Measurements from ENCODE around the gene SYNJ1.
"Not testable (repeated sequence)": the region's sequence is repeated elsewhere in the genome, so short reads cannot be mapped to it uniquely, and the experiment has no call there.

Gene SYNJ1

GRCh38 chr21:32749662-32750061, 21.8 kb upstream of the SYNJ1 start:
- no peak overlapping the region for H3K4me3 ChIP-seq (ENCODE audit: low read length)
- no peak for DNase-seq (ENCODE audit: low read depth)
- no peak for TF ChIP-seq CTCF (conservative IDR thresholded peaks at IDR 0.05; ENCODE audit: low read length)

DNA sequence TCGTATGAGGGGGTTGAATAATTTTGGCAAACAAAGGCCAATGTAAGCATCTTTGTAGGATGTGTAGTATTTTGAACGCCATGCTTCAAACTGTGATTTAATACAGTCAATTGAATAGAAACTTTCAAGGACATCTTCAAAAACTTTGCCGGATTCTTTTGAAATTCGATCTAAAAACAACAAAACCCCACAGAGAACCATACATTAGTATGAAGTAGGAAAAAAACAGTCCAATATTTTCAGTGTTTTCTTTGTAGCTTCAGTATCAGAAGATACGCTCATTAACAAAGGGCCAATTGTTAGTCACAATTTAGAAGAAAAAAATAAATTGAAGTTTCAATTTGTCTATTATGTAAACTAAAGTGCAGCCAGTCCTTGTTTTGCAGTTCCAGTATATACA, 20.7 kb upstream of the SYNJ1 start:
- no peak for DNase-seq (ENCODE audit: low read depth)
- TF ChIP-seq CTCF (conservative IDR thresholded peaks at IDR 0.05; ENCODE audit: low read length) = no peak
- no peak overlapping the region for H3K4me3 ChIP-seq (ENCODE audit: low read length)

DNA sequence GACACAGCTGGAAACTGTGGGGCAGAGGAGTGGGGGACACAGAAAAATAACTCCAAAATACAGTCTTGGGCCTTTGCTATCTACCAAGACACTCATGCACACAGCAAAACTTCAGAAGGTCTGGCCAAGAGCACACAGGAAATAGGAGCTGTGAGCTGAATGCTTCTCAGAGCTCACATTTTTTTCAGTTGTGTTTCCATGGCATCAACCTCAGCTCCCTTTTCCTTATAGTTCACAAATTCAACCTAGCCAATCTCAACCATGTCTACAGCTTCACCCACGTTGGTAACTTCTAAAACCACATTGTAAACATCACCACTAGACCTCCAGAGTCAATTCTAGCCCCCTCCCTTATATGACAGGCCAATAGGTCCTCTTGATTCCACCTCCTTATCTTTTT, 19.6 kb upstream of the SYNJ1 start:
- no peak for DNase-seq (ENCODE audit: low read depth)
- TF ChIP-seq CTCF (conservative IDR thresholded peaks at IDR 0.05; ENCODE audit: low read length) = no peak
- H3K4me3 ChIP-seq (ENCODE audit: low read length) = no peak overlapping the region

DNA sequence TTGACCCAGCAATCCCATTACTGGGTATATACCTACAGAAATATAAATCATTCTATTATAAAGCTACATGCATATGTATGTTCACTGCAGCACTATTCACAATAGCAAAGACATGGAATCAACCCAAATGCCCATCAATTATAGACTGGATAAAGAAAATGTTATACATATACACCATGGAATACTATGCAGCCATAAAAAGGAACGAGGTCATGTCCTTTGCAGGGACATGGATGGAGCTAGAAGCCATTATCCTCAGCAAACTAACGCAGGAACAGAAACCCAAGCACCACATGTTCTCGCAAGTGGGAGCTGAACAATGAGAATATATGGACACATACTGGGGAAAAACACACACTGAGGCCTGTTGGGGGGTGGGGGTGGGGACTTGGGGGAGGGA, 18.9 kb upstream of the SYNJ1 start:
- H3K4me3 ChIP-seq (ENCODE audit: low read length) = not testable (repeated sequence)

GRCh38 chr21:32742396-32742795, 14.6 kb upstream of the SYNJ1 start:
- no peak for DNase-seq (ENCODE audit: low read depth)
- TF ChIP-seq CTCF (conservative IDR thresholded peaks at IDR 0.05; ENCODE audit: low read length) = no peak
- H3K4me3 ChIP-seq (ENCODE audit: low read length) = no peak overlapping the region

More for the DNA sequence above, 18.9 kb upstream of the SYNJ1 start:
- DNase-seq (ENCODE audit: low read depth) = not testable (repeated sequence)

GRCh38 chr21:32741336-32741735, 13.5 kb upstream of the SYNJ1 start:
- no peak for DNase-seq (ENCODE audit: low read depth)
- no peak for TF ChIP-seq CTCF (conservative IDR thresholded peaks at IDR 0.05; ENCODE audit: low read length)
- H3K4me3 ChIP-seq (ENCODE audit: low read length) = no peak overlapping the region

- no peak overlapping the region for H3K4me3 ChIP-seq (ENCODE audit: low read length)
- no peak for DNase-seq (ENCODE audit: low read depth)
- no peak for TF ChIP-seq CTCF (conservative IDR thresholded peaks at IDR 0.05; ENCODE audit: low read length)
Observed at GRCh38 chr21:32739946-32740345, 12.1 kb upstream of the SYNJ1 start.

DNA sequence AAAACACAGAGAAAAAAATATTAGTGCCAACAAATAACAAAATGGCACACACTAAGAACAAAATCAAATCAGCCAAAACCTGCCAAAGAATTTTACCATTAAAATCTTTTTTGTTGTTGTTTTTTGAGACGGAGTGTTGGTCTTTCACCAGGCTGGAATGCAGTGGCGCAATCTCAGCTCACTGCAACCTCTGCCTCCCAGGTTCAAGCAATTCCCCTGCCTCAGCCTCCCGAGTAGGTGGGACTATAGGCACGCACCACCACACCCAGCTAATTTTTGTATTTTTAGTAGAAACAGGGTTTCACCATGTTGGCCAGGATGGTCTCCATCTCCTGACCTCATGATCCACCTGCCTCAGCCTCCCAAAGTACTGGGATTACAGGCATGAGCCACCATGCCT, 8.3 kb upstream of the SYNJ1 start:
- H3K4me3 ChIP-seq (ENCODE audit: low read length); DNase-seq (ENCODE audit: low read depth): not testable (repeated sequence)
